Uterus (tissue), 2 donors: ENCODE measurements around the gene FRK.

Experiments used
- POLR2A ChIP-seq, 2 donors: fragments of 450-650 bp; IDR thresholded peaks; one replicate each; pipeline ENCODE4 v1.6.1; 2016; ENCODE audit warnings: antibody characterized with exemption in 2 of 2, mild to moderate bottlenecking in 1 of 2, moderate library complexity in 1 of 2
- TF ChIP-seq, protein P1 (sequence below), 4 experiments: fragments of 200-600 bp in 2 of 4; fragments of 450-650 bp in 2 of 4; sonication (generic) in 2 of 4; IDR thresholded peaks; one replicate each; pipeline ENCODE4 v1.5.1; 2016 to 2019; ENCODE audit warnings: antibody characterized with exemption in 4 of 4, mild to moderate bottlenecking in 2 of 4, moderate library complexity in 1 of 4

GRCh38 chr6:116073765-116074440 lies 13.2 kb upstream of the FRK start:
- TF ChIP-seq, protein P1, sequence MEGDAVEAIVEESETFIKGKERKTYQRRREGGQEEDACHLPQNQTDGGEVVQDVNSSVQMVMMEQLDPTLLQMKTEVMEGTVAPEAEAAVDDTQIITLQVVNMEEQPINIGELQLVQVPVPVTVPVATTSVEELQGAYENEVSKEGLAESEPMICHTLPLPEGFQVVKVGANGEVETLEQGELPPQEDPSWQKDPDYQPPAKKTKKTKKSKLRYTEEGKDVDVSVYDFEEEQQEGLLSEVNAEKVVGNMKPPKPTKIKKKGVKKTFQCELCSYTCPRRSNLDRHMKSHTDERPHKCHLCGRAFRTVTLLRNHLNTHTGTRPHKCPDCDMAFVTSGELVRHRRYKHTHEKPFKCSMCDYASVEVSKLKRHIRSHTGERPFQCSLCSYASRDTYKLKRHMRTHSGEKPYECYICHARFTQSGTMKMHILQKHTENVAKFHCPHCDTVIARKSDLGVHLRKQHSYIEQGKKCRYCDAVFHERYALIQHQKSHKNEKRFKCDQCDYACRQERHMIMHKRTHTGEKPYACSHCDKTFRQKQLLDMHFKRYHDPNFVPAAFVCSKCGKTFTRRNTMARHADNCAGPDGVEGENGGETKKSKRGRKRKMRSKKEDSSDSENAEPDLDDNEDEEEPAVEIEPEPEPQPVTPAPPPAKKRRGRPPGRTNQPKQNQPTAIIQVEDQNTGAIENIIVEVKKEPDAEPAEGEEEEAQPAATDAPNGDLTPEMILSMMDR (IDR thresholded peaks at IDR 0.05): no peak
- no peak for TF ChIP-seq POLR2A (IDR thresholded peaks at IDR 0.05)
